Activated CD4-positive, alpha-beta T cell treated with anti-CD3 and anti-CD28 coated beads for 4 hours (primary cell): ENCODE data around the gene CKS1B.

Source experiments
- DNase-seq, 2 donors: peaks; one replicate each; pipeline ENCODE4 v3.0.0-alpha.2; 2020

The CKS1B gene

GRCh38 chr1:154945962-154946850 is 28.3 kb upstream of the CKS1B start:
- no peak for DNase-seq

GRCh38 chr1:154948079-154948478 is 26.4 kb upstream of the CKS1B start:
- no peak for DNase-seq

- peak; percentile 55 to 62 for DNase-seq
Observed at GRCh38 chr1:154951901-154952657, 22.4 kb upstream of the CKS1B start.

DNA sequence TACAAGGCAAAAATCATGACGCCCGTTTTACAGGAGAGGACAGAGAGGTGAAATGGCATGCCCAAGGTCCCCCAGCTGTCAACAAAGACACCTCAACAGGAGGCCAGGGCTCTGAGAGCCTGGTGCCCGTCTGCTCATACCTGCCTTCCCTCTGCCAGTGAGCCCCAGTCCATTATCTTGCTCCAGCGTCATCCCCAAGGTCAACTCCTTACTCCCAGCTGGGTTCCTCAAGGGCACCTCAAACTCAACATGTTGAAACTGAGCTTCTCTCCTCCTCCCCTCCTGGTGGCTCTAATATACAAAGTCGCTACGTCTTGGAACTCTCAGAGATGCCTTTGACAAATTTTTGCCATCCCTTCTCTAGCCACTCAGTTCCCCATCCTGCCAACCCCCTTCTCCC is 21.8 kb upstream of the CKS1B start:
- no peak for DNase-seq

DNA sequence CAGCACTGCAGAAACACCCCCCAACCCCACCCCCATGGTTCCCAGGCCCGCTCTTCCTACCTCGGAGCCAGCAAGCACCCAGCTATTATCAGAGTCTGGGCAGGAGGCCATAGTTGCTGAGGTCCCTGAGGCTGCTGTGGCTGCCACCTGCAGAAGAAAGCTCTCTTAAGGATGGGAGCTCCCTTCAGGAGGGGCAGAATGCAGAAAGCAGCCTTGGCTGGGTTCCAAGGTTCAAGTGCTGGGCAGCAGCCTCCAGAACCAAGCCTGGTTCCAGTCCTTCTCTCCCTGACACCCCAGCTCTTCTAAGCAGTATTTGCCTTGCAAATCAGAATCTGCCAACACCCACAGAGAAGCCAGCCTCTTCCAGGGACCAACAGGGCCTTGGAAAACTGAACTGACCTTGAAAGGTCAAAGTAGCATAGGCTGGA is 20.9 kb upstream of the CKS1B start:
- DNase-seq: no peak

DNA sequence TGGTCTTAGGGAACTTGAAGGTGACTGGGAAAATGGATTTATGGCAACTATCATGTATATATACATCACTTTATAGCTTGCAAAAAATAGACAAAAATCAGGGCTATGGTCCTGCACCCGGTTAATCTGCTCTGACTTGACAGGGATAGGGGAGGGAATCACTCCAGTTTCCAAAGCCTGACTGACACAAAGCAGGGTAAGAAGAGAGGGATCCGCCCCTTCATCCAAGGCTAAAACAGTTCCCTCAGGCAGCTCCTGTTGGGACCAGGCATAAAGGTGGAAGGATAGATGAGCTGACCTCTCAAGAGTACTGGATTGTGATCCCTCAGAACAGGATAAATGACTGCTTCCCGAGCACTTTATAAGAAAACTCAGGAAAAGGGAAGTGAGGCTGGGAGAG is 19.9 kb upstream of the CKS1B start:
- DNase-seq: no peak

DNA sequence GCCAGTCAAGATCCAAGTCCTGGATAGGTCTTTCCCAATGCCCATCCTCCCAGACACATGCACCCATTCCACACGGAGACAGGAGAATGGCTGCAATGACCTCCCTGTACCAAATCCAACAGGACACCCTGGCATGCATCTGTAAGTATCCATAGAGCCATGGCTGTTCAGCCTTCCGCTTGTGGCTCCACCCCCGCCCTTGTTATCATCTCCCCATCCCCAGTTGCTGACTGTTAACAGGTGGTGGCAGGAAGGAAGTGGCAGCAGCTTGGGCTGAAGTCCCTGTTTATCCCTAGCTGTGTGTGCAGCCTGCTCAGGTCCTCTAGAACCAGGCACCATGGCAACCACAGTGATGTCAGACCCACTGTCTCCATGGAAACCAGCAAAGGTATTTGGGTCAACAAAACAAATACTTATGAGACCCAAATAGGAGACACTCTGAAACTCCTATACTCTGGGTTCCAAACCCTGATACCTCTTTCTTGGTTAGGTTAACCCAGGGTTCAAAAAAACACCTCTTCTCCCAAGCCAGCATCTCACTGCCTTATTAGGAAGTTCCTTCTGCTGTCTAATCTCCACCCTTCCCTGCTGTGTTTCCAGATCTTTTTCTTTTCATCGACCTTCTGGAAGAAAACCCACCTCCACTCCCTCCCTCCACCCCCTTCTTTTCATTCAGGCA is 19.3 kb upstream of the CKS1B start:
- peak; percentile 77 to 78 for DNase-seq

DNA sequence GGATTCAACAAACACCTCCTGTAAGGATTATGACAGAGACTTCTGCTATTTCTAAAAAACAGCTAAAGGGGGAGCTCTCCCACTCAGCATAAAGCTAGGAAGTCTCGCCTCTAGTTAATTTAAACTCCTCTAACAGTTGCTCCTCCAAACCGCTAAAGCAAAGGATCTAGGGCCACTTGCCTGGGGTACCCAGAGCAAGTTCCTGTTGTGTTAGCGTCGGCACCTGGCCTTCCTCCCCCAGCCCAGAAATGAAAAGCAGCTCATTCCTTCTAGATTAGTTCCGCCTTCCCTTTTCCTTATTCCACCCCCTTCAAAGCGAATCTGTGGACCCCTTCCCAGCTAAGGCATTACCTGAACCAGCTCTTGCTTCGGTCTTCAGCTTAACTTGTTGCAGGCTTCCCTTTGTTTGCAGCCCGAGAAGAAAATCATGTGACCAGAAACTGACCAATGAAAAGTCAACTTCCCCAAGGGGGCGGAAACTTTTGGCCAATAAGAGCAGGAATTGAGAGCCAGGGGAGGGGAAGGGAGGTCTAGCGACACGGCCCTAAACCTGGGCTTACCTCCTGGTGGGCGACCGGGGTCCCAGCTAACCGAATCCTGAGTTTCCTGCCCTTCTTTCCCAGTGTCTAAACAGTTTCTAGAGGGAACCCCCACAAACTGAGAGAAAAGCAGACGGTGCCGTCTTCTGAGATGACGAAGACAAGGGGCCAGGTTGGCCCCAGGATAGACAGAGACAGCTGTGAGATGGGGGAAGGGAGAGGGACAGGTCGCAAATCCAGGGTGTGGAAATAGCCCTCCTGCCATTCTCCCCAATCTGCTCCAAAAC is 18.6 kb upstream of the CKS1B start, which contains the start of gene PBXIP1:
Gene PBXIP1 (minus strand): TSS at position 382 of the 826 bp plus-strand sequence. CDS start 2,378 bp downstream, outside the sequence.
- DNase-seq: peak; percentile 72 to 82

- no peak for DNase-seq
Observed at GRCh38 chr1:154956544-154956941, 17.9 kb upstream of the CKS1B start.

DNA sequence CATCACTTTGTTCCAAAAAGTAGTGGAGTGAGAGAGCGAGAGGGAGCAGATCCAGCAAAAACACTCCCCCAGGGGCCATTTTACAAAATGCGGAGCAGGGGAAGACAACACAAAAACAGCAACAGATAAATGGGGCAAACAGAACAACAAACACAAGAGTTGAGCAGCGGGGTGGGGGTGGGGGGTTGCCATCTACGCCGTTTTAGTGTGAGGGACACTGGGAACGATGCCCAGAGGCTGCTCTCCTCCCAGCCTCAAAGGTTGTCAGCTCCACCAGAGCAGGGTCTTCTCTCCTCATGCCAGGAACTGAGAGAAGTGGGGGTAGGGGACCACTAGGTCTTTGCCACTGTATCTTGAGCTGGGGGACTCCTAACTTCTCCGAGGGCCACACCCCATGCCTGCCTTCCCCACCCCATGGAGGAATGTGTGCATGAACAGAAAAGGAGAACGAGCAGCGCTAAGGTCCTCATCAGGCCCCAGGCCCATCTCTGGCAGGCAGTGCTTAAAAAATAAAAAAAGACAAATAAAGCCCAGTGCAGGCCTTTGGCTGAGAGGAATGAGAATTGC is 17.3 kb upstream of the CKS1B start:
- no peak for DNase-seq

DNA sequence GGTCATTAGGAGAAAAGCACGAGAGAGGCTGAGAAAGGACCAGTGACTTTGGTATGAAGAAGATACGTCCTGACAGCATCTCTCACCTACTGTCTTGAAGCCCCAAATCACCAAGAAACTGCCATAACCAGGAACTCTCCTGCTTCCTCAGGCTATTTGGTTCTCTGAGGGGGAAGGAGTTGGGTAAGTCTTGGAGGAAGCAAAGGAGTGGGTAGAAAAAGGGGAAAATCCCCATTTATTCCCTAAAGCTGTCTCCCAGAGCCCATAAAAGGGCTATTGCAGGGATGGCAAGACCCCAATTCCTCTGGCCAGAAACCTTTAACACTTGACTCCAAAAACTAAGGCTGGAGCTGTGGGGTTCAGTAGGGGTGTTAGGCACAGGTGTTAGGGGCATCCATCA is 16.4 kb upstream of the CKS1B start:
- no peak for DNase-seq

- no peak for DNase-seq
Observed at GRCh38 chr1:154958681-154959425, 15.6 kb upstream of the CKS1B start.

DNA sequence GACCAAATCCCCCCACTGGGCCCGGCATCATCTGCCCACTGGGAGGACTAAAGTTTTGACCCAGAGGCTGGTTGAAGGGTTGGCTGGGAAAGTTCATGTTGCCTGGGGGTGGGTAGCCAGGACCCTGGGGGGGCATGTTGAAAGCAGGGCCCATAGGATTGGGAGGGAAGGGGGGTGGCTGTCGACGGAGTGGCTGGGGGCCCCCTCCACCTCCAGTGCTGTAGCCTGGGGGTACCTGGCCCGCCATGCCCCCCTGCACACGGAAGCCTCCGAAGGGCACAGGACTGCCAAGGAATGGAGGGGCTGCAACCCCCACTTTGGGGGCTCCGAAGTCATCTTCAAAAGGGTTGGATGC is 15.1 kb upstream of the CKS1B start:
- no peak for DNase-seq

DNA sequence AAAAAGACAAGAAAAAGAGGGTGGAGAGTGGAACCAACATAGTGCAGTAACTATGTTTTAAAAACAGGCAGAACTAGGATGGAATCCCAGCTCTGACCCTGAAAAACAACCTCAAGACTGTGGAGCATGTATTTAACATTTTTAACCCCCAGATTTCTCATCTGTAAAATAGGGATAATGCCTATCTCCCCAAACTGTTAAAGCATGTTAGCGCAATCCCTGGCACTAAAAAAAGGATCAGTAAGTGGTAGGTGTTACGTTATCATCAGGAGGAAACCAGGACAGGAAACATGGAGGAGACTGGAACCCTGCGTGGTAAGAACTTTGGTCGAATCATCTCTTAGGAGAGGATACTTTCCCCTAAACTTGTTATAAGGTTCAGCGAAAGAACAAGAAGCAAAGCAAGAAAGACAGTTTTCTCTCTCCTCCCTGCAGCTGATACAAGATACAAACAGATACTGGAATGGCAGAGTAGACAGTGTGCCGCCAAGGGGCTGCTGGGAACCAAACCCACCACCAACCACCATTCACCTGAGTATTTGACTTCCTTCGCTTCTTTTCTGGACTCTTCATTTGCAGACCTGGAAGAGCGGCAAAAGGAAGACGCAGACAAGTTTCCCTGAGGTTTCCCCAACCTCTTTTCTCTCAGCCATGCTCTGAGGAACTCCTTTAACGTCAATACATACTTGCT is 13.9 kb upstream of the CKS1B start:
- DNase-seq: no peak

DNA sequence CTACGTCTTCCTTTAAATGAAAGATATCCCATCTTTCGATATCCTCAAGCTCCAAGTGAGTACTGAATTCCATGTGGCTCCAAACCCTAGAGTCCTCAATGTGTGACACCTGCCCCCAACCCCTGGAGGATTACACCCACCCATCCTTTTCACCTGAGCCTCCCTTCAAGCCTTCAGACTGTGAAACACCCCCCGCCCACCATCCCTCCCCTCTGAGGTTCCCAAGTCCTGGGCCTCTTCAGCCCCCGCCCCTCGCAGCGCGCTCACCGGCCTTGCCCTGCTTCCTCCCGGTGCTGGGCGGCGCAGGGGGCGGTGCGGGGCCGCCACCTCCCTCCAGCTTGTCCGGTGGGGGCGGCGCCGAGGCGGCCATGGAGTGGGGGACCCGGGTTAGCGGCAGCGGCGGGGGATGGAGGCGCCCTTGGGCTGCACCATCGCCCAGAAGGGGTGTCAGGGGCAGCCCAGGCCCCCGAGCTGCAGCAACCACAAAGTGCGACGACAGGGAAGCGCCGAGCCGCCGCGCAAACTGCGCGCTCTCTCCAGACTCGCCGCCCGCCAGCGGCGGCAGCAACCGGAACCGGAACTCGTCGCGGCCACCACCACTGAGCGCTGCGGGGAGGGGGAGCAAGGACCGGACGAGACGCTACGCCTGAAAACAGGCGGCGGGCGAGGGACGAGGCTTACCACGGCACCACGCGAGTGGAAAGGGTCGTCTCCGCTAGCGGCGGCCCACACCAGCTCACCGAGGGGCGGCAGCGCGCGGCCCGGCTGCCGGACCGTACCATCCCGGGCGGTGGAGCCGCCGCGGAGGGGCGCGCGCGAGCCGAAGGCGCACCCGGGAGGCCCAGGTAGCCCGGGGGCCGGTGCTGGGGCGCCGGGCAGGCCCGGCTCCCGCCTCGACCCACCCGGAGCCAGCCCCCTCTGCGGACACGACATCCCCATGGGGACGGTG is 13.0 kb upstream of the CKS1B start, which contains the start of gene PYGO2:
Gene PYGO2 (minus strand): TSS at position 576 of the 949 bp plus-strand sequence. CDS start 206 bp downstream, at position 370.
- DNase-seq: peak; percentile 71 to 80

- DNase-seq: no peak
Observed at GRCh38 chr1:154962156-154962749, 12.2 kb upstream of the CKS1B start.

GRCh38 chr1:154962795-154963330 is 11.6 kb upstream of the CKS1B start:
- no peak for DNase-seq

GRCh38 chr1:154963643-154964042 is 10.8 kb upstream of the CKS1B start:
- no peak for DNase-seq

DNA sequence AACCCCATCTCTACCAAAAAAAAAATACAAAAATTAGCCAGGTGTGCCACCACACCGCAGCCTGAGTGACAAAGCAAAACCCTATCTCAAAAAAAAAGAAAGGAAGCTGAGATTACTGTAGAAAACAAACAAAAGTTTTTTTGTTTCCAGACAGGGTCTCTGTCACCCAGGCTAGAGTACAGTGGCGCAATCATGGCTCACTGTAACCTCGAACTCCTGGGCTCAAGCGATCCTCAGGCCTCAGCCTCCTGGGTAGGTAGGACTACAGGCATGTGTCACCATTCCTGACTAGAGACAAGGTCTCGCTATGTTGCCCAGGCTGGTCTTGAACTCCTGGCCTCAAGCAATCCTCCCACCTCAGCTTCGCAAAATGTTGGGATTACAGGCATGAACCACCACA is 10.1 kb upstream of the CKS1B start:
- no peak for DNase-seq
